Left renal pelvis (tissue), 4 donors: Measurements from ENCODE around the gene DIS3L2. TPM values are rescaled to one million over a fixed set of nuclear protein-coding genes. Genes with fewer than 3 reads are reported as not detected.
"Not testable (repeated sequence)": the region's sequence is repeated elsewhere in the genome, so short reads cannot be mapped to it uniquely, and the experiment has no call there.

Source experiments
- DNase-seq, 4 donors: peaks; one replicate each; pipeline ENCODE4 v3.0.0-alpha.2; 2013; ENCODE audit warnings: low read depth in 4 of 4, low spot score in 3 of 4
- polyA plus RNA-seq, 4 donors: library from polyadenylated mRNA; unstranded; fragments of 120-200 nt; gene quantifications; one replicate each; pipeline ENCODE4 v1.2.1, GENCODE V29; 2013; ENCODE audit not compliant: insufficient read length in 4 of 4

Gene DIS3L2
- polyA plus RNA-seq, 4 donors, result 26.5 to 42.7 (median 33.0) TPM

DNA sequence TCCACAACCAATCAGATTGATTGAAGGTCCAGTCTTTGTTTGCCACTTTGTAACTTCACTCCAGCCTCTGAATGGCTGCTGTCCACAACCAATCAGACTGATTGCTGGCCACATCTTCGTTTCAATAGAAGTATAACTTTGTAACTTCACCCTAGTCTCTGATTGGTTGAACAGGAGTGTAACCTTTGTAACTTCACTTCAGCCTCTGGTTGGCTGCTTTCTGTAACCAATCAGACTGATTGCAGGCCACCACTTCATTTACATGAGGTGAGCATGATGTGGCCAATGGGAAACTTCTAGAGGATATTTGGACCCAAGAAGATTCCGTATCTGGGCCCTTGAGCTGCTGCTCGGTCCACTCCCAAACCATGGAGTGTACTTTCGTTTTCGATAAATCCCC, 400.1 kb downstream of the DIS3L2 start:
- DNase-seq, result no peak

DNA sequence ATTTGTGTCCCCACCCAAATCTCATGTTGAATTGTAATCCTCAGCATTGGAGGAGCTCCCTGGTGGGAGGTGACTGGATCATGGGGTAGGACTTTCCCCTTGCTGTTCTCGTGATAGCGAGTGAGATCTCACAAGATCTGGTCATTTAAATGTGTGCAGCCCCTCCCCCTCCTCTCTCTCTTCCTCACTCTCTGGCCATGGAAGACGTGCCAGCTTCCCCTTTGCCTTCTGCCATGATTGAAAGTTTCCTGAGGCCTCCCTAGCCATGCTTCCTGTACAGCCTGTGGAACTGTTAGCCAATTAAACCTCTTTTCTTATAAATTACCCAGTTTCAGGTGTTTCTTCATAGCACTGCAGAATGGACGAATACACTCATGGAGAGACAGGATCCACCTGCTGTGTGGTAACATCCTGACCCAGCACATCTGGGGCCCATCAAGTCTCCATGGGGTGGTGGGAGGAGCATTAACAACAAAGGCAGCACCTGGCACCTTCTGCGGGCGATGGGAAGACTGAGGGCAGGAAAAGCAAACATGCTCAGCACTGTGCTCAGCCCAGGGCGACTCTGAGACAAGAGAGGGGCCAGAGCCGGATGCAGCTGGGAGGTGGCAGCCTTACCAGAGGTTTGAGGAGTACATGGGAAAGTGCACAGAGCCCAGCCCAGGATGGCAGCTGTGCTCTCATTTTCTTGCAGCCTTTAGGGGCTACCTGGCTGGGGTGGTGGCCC, 400.8 kb downstream of the DIS3L2 start:
- DNase-seq, result no peak

DNA sequence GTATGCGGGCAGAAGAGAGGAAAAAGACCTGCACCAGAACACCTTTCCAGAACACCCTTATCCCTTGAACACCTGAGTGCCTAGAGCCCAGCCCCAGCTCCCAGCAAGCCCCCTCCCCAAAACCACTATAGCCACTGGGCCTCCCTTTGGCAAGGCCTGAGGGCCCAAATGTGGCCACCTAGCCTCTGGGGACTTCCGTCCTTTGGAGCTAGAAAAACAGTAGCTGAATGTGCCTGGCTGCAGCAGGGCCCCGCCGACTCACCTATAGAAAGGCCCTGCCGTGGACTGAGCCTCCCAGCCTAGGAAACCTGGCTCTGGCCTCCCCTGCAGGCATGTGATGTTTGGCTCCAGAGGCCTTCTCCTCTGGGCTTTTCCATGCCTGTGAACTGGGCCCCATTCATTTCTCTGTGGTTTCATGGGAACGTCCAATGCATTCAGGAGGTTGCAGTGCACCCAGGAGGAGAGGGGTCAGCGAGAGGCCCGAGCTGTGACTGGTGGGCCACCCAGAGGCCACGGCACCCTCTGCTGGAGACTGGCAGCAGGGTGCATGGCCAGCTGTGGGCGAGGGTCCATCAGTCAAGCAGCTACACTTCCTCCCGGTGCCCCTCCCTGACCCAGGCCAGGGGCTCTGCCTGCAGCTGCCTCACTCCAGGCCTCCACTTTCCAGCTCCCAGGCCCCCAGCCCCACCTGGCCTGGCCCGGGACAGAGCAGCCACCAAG, 401.7 kb downstream of the DIS3L2 start:
- DNase-seq, result not testable (repeated sequence)

DNA sequence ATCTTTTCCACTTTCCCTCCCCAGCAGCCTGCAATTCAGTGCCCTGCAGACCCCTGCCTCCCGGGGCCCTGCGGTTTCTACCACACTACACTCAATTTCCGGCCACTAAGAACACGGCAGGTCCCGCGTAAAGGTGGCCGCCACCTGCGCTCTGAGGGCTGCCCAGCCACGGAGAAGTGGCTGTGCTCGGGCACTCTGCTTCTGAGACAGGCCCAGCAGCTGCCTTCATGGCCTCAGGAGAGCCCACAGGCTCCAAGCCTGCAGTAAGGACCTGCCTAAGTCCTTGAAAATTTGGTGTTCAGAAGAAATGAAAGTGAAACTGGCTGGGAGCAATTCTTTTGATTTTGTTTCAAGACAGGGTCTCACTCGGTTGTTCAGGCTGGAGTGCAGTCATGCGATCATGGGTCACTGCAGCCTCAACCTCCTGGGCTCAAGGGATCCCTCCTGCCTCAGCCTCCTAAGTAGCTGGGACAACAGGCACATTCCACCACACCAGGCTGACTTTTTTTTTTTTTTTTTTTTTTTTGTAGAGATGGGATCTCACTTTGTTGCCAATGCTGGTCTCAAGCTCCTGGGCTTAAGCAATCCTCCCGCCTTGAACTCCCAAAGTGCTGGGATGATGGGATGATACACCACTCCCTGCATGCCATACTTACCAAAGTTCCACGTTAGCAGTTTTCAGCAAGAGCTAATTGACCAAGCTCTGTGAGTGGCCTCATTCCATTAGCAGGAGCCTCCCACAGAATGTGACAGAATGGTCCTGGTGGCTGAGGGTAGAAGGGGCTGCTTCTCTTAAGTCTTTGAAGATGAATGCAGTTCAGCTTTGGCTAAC, 402.5 kb downstream of the DIS3L2 start:
- DNase-seq, result no peak

DNA sequence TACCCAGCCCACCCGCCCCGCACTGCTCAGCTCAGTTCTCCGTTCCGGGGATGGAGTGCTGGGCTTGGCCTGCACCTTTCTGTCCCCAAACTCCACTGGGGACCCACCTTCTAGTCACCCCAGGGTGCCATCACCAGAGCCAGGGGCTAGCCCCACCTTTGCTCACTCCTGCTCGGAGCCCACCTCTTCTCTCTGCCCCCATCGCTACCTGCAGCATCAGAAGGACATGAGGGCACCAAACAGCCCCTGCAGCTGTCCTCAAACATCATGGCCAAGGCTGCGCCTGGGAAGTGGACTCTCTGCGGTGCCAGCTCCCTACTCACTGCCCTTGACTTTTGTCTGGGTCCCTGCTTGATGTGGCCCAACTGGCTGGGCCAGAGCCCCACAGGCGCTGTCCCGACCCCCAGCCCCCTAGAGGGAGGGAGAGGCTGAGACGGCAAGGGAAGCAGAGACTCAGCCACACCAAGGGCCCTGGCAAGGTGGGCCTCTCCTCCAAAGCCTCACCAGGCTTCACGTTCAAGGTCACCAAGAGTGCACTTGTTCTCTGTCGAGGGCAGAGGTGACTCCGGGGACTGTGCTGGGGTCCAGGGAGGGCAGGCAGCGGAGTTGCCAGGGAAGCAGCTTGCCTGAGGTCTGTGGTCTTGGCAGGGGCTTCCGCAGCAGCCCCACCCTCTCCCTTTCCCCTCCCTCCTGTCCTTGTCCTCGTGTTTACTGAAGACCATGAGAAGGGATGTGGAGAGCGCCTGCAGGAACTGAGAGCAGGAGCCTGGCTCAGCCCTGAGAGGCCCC, 403.5 kb downstream of the DIS3L2 start:
- DNase-seq, result not testable (repeated sequence)

DNA sequence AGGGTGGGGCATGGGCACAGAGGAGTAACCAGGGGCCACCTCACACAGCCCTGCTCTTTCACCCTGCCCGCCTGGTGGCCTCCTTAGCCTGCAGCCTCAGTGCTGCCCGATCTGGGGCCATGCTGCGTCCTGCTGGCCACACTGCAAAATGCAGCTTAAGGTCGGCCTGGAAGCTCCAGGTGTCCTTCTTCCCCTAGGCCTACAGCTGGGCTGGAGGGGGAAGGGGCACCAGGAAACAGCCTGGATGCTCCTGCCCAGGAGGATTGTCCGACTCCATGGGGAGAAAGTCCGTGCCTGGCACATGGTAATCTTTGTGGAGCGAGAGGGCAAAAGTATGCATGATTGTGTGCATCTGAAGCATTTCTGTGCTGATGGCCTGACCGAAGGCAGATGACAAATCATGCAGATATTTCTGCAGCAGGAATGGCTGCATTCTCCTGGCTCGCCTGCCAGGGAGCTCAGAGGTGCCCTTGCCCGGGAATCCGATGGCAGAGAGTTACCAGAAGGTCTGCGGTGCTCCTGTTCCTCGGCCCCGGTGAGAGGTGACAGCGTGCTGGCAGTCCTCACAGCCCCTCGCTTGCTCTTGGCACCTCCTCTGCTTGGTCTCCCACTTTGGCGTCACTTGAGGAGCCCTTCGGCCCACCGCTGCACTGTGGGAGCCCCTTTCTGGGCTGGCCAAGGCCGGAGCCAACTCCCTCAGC, 404.3 kb downstream of the DIS3L2 start:
- no peak for DNase-seq

DNA sequence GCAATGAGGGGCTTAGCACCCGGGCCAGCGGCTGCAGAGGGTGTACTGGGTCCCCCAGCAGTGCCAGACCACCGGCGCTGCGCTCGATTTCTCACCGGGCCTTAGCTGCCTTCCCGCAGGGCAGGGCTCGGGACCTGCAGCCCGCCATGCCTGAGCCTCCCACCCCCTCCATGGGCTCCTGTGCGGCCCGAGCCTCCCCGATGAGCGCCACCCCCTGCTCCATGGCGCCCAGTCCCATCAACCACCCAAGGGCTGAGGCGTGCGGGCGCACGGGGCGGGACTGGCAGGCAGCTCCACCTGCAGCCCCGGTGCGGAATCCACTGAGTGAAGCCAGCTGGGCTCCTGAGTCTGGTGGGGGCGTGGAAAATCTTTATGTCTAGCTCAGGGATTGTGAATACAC, 404.9 kb downstream of the DIS3L2 start:
- not testable (repeated sequence) for DNase-seq

DNA sequence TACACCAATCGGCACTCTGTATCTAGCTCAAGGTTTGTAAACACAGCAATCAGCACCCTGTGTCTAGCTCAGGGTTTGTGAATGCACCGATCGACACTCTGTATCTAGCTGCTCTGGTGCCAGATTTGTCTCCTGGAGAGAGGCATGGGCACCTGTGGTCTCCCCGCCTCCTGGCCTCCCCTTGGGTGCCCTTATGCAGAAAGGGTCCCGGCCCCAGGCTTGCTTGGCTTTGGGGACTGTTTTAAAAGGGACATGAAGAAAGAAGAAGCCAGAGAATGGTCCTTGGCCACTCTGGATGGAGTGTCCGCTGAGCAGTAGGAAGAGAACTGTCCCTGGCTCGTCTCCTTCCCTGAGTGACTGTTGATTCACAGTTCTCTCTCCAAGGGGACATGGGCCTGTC, 405.5 kb downstream of the DIS3L2 start:
- DNase-seq, result no peak

DNA sequence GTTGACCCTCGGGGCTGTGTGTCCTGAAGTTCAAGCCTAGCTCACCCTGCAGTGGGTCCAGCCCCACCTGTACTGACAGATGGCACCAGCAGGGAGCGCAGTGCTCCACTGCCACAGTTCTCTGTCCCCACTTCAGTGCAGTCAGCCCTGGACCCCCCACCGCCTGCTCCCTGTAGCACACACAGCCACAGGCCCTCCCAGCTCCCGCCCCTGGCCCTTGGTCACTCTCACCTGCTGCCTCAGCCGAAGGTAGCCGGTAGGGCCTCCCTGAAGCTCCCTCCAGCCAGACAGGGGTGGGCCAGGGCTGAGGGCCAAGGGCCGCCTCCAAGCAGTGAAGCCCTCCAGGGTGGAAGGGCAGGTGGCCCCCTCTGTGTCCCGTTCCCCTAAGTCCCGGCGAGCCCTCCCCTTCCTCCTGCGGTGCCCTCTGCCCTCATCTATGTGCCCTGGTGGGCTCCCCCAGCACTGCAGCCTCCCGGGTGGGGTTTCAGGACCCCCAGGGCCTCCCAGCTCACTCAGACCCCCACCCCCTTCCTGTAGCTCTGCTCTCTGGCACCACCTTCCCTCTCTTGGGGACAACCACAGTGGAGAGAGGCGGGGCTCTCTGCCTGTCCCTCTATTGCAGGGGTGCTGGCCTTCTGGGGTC, 406.2 kb downstream of the DIS3L2 start:
- DNase-seq, result no peak

DNA sequence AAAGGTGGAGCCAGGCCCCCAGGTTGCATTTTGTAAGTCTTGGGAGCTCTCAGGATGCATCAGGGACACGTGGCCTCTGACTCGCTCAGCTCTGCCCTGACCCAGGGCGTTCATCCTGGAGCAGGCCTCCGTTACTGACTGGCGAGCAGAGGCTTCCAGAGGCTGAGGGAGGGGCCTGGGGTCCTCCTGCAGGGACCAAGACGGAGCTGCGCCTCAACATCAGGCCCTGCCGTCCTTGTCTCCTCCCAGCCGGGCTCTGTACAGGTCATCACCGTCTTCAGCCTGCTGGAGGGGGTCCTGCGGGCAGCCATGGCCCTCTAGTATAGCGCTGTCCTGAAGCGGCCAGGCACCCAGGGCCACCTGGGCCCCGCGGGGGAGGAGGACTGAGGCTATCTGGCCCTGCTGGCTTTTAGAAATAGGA, 406.8 kb downstream of the DIS3L2 start:
- DNase-seq, result no peak

DNA sequence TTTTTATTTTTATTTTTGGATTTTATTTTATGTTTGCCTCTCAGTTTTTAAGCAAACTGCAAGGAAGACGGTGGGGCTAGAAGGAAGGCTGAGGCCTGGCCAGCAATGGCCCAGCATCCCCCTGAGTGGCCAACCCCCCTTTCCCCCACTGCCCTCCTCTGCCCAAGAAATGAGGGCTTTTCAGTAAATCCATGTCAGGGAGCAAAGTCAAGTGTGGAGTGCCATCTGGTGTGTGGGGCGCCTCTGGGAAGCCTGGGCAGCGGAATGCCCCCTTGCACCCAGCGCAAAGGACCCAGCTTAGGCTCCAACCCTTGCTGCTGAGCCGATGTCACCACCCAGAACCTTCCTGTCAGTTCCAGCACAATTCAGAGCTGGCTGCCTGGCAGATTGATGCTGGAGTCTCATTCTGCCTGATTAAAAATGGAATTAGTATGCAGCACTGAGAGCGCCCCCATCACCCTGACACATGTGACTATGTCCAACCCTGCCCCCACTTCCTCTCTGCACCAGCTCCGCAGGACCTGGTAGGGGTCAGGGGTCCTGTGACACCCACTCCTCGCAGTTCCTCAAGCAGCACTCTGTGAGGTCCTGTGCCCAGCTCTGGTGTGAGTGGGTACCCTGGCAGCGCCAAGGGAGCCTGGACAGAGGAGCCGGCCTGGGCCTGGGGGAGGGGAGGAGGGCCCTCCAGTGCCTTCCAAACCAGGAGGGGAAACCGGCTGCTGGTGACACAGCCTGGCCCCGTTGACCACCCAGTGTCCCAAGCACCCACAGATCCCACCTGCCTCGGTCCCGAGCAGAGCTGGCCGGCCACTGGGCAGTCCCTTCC, 407.8 kb downstream of the DIS3L2 start:
- DNase-seq, result no peak

DNA sequence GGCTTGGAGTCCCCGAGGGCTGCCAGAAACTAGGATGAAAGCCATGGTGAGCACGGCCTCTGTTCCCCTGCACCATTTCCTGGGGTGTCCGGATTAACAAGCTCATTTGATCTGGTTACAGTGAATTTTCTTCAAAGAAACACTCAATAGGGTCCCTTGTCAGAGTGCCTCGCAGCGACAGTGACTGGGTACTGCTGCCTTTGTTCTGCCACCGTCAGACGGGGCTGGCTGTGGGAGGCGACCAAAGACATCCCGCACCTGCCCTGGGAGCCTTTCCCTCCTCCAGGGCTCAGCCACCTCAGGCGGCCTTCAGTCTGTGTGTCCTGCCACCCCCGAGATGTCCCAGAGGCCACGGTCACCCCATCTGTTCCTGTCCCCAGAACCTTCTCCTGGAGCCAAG, 408.5 kb downstream of the DIS3L2 start:
- DNase-seq, result not testable (repeated sequence)

DNA sequence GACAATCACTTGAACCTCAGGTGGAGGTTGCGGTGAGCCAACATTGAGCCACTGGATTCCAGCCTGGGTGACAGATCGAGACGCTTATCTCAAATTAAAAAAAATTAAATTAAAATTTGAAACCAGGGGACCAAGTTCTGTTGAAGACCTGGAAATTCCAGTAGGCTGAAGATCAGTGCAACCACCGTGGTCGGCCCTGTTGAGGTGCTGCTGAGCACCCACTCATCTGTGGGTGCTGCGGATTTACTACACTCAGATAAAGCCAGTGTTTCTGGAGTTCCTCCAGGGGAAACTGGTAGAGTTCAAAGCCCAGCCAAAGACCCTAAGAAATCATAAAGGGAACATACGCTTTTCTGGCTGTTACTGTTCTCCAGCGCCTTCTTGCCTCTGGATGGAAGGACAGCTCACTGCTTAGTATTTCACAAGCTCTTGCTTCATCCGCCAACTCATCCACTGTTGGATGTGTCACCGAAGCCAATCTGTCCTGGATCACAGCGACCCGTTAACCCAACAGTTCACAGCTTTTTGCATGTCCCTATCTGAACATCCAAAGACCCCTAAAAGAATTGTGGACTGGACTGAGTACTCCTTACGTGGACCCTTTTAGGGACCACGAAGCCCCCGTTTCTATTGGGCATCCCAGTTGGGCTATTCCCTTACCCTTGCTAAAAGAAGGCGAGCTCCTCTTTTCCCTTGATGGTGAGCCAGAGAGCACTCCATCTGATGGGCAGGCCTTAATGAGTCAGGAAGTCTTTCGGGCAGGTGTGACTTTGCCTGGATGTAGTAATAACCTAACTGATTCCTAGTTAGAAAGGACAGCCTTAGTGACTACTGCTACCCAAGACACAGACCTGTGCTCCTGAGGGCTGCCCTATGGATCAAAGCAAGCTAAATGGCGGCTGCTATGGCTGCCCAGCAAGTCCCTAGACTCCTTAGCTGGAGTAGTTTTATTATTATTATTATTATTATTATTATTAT, 411.0 kb downstream of the DIS3L2 start:
- DNase-seq, result no peak

DNA sequence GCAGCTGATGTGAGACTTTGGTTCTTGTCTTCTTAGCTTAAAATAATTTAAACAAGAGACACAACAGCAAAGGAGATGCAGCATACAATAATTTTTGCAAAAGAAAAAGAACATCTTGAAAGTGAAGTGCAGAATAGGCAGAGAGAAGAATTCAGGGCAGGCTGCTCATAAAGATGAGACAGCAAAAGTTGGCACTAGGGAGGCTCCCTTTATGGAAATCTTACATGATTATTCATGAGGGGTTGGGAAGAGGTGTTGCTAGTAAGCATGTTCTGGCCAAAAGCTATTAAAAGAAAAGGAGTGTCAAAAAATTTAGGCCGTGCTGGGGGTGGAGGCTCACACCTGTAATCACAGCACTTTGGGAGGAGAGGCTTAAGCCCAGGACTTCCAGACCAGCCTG, 412.8 kb downstream of the DIS3L2 start:
- DNase-seq, result no peak

DNA sequence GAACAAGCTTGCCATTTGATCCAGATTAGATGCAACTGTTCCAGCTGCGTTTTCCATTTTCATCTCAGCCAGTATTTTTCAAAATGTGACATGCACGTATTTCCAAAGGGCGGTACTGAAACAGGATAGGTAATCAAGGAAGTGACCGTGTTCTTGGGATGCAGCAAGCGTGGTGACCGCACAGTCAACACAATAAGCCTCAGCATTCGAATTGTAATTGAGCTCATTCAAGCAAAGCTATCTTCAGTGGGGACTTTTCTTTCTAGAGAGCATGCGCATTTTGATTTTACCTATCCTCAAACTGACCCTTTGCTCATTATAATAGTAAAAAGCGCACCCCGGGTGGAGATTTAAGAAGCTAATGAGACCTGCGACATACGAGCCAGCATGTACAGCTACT, 413.7 kb downstream of the DIS3L2 start:
- no peak for DNase-seq

DNA sequence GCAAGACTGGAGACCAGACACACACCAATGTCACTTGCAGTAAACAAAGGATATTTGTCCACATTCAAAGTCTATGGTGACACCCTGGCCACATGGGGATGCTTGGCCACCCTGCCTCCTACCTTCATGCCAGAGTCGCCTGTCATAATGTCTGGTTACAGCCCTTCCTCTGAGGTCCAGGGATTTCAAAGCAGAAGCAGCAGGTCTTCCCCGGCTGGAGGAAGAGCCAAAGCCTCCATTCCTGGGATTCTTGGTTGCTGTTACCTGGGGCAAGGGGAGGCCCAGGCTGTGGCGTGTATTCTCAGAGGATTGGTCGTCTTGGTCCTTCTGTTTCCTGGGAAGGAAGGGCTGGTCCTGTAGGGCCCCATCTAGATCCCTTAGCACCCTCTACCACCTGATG, 414.7 kb downstream of the DIS3L2 start:
- DNase-seq, result no peak

DNA sequence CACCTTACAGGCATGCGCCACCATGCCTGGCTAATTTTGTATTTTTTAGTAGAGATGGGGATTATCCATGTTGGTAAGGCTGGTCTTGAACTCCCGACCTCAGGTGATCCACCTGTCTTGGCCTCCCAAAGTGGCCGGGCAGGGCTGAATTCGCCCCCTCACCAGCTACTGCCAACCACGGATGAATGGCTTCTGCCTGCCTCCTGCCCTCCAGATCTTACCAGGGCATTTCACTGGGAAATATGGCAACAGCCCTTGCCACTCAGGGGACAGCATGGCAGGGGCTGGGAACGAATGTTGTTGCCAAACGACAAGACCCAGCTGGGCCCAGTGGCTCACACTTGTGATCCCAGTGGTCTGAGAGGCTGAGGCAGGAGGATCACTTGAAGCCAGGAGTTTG, 415.2 kb downstream of the DIS3L2 start:
- DNase-seq, result no peak
